Measurements from ENCODE around the gene TNFAIP2. TPM values are rescaled to one million over a fixed set of nuclear protein-coding genes. Genes with fewer than 3 reads are reported as not detected.
A peak's percentile ranks its signal among the peaks of the same experiment; 100 is the strongest.

TNFAIP2 gene
- total RNA-seq, 6 experiments from 2014 or later: 23.2 to 122 (median 32.6) TPM

GRCh38 chr14:103144085-103144484, 20.8 kb downstream of the TNFAIP2 start:
- H3K36me3 ChIP-seq: no peaks in the 10 kb centered on the region
- no peak overlapping the region for H3K4me3 ChIP-seq
- DNase-seq (no peak), ATAC-seq (no peak)
- no peaks in the 10 kb centered on the region for H3K27me3 ChIP-seq
- no peaks in the 10 kb centered on the region for H3K4me1 ChIP-seq
- intact Hi-C loops (cut with DNase I): no loop called here
- H3K9me3 ChIP-seq: no peaks in the 10 kb centered on the region
- TF ChIP-seq POLR2A (IDR thresholded peaks at IDR 0.05) (no peak), CTCF (IDR thresholded peaks at IDR 0.05) (no peak)
- H3K27ac ChIP-seq: no peak overlapping the region
- WGBS (ENCODE audit: insufficient coverage, low coverage, low lambda C conversion rate, missing lambda C conversion rate): 80% methylated on average over 4 of the region's 4 CpGs

GRCh38 chr14:103146141-103146709, 23.0 kb downstream of the TNFAIP2 start:
- no peak overlapping the region for H3K4me3 ChIP-seq
- TF ChIP-seq CTCF (IDR thresholded peaks at IDR 0.05): no peak
- no peak for TF ChIP-seq POLR2A (IDR thresholded peaks at IDR 0.05)
- ATAC-seq (peak in 1 of 4 donors; percentile 23), DNase-seq (no peak)
- WGBS (ENCODE audit: insufficient coverage, low coverage, low lambda C conversion rate, missing lambda C conversion rate): 91% methylated on average over 12 of the region's 19 CpGs
- intact Hi-C loops (cut with DNase I): no loop called here
- H3K27me3 ChIP-seq: no peaks in the 10 kb centered on the region
- no peaks in the 10 kb centered on the region for H3K36me3 ChIP-seq
- no peak overlapping the region for H3K27ac ChIP-seq
- H3K4me1 ChIP-seq: no peaks in the 10 kb centered on the region
- H3K9me3 ChIP-seq: no peaks in the 10 kb centered on the region

- H3K36me3 ChIP-seq: no peaks in the 10 kb centered on the region
- H3K27ac ChIP-seq: no peak overlapping the region
- DNase-seq (no peak), ATAC-seq (no peak)
- 72% methylated on average over 6 of the region's 10 CpGs for WGBS (ENCODE audit: insufficient coverage, low coverage, low lambda C conversion rate, missing lambda C conversion rate)
- intact Hi-C loops (cut with DNase I): no loop called here
- H3K27me3 ChIP-seq: no peaks in the 10 kb centered on the region
- H3K4me3 ChIP-seq: no peak overlapping the region
- no peak for TF ChIP-seq CTCF (IDR thresholded peaks at IDR 0.05)
- no peak for TF ChIP-seq POLR2A (IDR thresholded peaks at IDR 0.05)
- peaks cover 0 to 1% (median 0%) of the 10 kb centered on the region in 4 donors for H3K4me1 ChIP-seq
- no peaks in the 10 kb centered on the region for H3K9me3 ChIP-seq
These were observed 26.3 kb downstream of the TNFAIP2 start for GRCh38 chr14:103149351-103150237.

- Histone ChIP-seq H3K4me1 (peaks cover 0 to 8% (median 0%) of the 10 kb centered on the region in 4 donors), H3K4me3 (no peak overlapping the region), H3K27ac (no peak overlapping the region), H3K36me3 (no peaks in the 10 kb centered on the region), H3K27me3 (no peaks in the 10 kb centered on the region), H3K9me3 (no peaks in the 10 kb centered on the region)
- TF ChIP-seq POLR2A (IDR thresholded peaks at IDR 0.05) (no peak), CTCF (IDR thresholded peaks at IDR 0.05) (no peak)
- DNase-seq (no peak), ATAC-seq (no peak)
- intact Hi-C loops (cut with DNase I): no loop called here
- WGBS (ENCODE audit: insufficient coverage, low coverage, low lambda C conversion rate, missing lambda C conversion rate): 76% methylated on average over 12 of the region's 15 CpGs
These were observed 28.1 kb downstream of the TNFAIP2 start for GRCh38 chr14:103151270-103151945.

All from right lobe of liver (tissue), 6 donors.